NCI-H2196 treated with DMSO at 0.1 percent for 48 hours (cell line): ENCODE results near the gene RC3H2.
"Not testable (repeated sequence)": the region's sequence is repeated elsewhere in the genome, so short reads cannot be mapped to it uniquely, and the experiment has no call there.

ENCODE experiments used
- DNase-seq: peaks from one replicate; lab custom pipeline; 2025; ENCODE audit not compliant: unreplicated experiment; lab: John Stamatoyannopoulos, UW

Gene RC3H2

DNA sequence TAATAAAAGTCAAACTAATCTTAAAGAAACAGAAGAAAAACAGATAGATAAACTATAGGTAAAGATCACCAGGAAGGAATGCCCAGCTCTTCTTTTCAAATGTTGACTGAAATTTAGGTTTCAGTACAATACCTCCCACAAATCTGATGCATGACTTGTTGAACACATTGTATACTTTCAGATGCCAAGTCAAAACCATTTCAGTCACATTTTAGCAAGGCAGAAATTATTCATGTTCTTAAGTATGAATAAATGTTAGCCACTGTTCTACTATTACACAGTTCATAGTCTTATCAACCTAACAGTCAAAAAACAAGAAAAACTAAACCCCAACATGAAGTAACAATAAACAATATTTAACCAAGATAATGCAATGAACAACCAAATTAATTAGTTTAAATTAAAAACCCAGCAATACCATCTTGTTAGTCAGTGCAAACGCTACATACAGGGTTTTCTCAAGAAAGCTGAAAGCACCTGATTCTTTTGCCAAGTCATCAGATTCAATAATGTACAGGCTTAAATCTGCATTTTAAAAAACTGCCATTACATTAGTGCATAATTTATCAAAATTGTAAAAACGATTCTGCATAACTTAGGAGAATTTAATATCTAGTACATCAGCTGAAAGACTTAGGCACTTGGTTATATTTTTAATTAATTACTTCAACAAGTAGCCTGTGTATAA, 56.8 kb downstream of the RC3H2 start:
- DNase-seq: no peak

DNA sequence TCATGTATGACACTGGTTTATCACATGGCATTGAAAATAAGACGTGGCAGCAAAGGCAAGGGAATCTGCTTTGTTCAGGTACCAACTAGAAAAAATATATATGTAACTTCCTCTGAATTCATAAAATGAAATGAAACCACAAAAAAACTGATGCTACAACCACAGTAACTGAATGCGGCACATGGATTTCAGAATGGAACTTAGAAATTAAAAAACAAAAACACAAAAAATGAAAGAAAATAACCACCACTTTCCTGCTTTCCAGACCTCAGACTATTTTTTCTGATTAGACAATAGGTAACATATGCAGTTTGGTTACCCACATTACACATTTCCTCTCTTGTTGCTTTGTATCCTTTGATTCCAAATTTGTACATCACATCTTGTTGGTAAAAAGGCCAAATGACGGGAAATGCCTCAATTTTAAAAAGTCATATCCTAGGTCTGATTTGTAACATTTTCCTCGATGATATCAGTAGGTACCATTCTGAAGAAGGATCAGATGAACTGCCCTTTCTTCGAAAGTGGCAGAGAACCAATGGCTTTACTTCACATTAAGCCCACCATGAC, 58.7 kb downstream of the RC3H2 start:
- no peak for DNase-seq

DNA sequence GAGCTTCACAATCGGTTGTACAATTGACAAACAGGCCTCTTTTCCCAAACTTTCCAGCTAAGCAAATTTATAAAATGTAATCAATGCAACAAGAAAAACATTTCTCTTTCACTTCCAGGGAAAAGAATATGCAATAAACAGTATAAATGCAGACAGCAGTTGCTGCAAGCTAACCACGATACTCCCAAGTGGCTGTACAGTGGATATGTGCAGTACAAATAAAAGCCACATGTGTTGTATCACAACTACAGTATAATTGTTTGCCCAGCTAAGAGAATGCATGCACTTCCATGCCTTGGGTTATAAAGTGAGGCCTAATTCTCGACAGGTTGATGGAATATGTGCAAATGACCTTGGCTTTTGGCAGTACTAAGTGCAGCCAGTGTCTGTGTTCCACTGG, 60.0 kb downstream of the RC3H2 start:
- DNase-seq: no peak

DNA sequence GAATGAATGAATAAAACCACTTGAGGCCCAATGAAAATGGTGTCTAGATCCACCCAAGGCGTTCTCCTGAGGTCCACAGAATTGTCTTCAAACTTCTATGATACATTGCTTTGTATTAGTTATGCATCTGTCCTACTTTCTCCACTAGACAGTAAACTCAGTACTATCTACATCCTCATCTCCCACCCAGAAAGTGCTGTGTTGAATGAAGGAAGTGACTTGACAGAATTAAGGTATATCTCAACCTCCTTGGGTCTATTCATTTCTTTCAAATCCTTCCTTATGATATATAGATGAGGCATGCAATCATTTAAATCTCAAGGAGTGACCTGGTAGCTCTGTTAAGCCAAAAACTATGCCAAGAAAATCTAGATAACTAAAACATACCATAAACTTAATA, 61.0 kb downstream of the RC3H2 start:
- DNase-seq: no peak

DNA sequence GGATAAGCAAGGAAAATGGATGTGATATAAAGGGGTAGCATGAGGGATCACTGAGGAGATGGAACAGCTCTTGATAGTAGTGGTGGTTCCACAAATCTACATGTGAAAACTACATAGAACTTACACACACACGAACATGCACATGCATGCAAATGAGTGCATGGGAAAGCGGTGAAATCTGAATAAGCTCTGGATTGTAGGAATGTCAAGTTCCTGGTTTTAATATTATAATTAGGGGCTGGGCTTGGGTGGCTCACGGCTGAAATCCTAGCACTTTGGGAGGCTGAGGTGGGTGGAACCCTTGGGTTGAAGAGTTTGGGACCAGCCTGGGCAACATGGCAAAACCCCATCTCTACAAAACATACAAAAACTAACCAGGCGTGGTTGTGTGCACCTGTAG, 63.7 kb downstream of the RC3H2 start:
- no peak for DNase-seq

DNA sequence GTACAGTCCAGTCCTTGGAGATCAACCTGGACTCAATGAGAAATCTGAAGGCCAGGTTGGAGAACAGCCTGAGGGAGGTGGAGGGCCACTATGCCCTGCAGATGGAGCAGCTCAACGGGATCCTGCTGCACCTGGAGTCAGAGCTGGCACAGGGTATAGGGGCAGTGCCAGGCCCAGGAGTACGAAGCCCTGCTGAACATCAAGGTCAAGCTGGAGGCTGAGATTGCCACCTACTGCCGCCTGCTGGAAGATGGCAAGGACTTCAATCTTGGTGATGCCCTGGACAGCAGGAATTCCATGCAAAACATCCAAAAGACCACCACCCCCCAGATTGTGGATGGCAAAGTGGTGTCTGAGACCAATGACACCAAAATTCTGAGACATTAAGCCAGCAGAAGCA, 66.7 kb downstream of the RC3H2 start:
- not testable (repeated sequence) for DNase-seq

DNA sequence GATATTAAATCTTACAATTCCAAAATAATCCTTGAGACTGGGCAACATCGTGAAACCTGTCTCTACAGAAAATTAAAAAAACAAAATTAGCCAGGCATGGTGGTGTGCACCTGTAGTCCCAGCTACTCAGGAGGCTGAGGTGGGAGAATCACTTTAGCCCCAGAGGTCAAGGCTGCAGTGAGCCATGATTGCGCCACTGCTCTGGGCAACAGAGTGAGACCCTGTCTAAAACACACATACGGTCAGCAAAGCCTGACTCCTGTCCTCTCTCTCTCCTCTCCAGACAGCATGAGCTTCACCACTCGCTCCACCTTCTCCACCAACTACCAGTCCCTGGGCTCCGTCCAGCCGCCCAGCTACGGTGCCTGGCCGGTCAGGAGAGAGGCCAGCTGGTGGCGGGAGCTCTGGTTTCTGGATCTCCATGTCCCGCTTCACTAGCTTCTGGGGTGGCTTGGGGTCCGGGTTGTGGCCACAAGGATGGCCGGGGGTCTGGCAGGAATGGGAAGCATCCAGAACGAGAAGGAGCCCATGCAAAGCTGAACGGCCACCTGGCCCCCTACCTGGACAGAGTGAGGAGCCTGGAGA, 67.8 kb downstream of the RC3H2 start:
- DNase-seq: no peak

DNA sequence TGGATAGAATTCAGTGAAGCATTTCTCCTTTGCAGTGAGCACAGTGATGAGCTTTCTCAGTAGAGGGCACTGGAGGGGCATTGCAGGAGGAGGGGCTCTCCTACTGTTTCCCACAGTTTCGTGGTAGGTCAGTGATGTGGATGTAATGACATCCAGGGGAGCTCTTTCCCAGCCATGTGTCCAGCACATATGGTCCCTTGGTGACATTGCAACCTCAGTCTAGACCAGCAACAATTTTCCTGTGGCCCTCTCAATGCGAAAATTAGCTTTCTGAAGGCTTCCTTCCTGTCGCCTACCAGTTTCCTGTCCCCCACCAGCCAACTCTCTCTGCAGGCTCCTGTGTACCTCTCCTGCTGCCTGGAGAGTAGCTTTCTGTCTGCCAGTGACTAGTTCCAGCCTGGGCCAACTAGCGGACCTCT, 69.8 kb downstream of the RC3H2 start:
- no peak for DNase-seq

DNA sequence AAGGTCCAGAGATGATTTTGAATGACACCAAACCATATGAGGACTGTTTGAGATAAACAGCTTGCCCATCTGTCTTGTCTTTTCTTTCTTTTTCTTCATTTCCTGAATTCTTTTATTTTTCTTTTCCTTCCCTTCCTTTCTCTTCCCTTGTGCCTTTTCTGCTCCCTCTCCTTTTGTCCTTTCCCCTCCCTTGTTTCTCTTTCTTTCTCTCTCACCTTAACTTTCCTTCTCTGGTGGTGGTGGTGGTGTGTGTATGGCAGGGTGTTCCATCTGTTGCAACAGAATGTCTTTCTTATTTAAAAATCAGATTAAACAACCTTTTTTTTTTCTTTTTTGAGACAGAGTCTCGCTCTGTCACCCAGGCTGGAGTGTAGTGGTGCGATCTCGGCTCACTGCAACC, 73.0 kb downstream of the RC3H2 start:
- DNase-seq: no peak

DNA sequence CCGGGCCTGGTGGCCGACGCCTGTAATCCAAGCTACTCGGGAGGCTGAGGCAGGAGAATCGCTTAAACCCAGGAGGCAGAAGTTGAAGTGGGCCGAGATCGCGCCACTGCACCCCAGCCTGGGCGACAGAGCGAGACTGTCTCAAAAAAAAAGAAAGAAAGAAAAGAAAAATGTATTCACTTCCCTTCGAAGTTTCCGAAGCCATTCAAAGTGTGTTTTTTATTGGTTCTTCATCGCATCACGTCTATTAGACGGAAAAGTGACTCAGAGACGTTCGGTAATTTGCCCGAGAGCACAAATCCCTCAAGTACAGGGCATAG, 76.2 kb downstream of the RC3H2 start:
- not testable (repeated sequence) for DNase-seq

DNA sequence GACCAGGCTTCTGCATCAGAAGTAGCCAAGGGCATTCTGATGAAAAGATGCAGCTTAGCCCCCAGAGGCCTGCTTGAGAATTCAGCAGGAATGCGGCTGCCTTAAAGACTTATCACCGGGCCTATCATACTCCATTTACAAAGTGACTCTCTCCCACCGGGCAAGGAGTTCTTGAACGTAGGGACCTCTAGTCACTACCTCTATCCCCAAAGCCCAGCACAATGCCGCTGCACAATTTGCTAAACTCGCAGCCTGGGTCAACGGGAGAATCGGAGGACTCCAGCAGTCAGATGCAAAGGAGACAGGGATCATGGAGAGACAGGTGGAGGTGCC, 77.4 kb downstream of the RC3H2 start:
- no peak for DNase-seq

DNA sequence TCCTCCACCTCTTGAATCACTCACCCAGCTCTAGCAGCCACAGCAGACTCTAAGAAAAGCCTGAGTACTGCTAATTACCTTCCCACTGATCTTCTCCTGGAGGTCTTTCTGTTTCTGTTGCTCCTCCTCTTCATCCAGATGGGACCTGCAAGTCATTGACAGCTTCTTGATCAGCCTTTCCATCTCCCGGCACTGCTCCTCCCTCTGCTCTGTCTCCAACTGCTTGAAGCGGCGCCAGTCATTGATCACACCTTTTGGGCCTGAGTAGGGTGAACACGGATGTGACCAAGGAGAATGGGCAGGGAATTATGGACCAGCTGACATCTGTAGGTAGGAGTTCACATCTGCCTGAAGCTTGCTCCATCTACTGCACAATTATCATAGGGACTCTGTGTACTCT, 82.2 kb downstream of the RC3H2 start:
- DNase-seq: no peak

DNA sequence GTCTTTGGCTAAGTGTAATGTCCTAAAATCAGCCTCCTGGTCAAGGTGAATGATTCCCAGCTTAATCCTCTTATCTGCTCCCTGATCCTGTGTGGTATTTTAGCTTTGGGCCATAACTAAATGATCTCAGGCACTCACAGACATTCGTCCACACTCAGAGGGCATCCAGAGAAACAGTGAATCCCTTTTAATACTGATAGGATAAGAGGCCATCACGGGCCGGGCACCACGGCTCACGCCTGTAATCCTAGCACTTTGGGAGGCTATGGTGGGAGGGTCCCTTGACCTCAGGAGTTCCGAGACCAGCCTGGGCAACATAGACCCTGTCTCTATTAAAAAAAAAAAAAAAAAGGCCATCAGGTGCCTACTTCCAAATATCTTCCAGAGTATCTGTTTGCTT, 83.1 kb downstream of the RC3H2 start:
- DNase-seq: no peak

DNA sequence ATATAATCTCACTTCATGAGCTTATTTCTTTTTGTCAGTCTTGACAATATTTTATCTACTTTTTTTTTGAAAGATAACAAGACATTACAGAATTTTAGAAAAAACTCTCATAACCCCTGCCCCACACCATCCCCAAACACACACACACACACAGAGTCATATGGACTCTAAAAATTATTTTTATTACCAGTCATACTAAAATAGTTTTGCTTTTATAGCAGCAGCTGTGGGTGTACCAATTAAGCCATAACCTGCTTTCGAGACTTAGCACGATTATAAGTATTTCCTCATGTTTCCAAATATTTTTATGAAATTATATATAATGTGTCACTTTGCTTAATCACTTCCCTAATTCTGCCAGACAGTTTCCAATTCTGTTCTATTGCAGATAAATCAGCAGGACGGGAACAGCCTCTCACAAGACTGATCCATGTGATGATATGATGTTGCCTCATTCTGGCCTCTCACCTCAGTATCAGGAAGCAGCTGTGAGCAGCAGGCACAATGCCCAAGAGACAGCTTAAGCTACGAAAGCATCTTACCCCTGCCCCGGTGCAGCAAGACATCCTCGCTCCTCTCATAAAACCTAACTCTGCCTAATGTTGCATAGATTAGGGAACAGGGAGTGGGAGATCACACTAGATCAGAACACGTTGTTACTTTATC, 83.7 kb downstream of the RC3H2 start:
- DNase-seq: no peak

DNA sequence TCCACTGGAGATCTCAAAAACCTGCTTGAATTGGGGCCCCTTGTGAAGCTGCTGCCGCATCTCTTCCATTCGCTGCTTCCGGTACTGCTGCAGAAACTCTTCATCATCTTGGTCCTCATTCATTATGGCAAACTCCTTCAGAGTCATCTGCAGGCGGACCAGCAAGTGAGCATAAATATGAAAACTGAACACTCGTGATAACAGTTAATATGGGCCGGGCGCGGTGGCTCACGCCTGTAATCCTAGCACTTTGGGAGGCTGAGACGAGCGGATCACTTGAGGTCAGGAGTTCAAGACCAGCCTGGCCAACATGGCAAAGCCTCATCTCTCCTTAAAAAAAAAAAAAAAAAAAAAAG, 84.7 kb downstream of the RC3H2 start:
- no peak for DNase-seq

DNA sequence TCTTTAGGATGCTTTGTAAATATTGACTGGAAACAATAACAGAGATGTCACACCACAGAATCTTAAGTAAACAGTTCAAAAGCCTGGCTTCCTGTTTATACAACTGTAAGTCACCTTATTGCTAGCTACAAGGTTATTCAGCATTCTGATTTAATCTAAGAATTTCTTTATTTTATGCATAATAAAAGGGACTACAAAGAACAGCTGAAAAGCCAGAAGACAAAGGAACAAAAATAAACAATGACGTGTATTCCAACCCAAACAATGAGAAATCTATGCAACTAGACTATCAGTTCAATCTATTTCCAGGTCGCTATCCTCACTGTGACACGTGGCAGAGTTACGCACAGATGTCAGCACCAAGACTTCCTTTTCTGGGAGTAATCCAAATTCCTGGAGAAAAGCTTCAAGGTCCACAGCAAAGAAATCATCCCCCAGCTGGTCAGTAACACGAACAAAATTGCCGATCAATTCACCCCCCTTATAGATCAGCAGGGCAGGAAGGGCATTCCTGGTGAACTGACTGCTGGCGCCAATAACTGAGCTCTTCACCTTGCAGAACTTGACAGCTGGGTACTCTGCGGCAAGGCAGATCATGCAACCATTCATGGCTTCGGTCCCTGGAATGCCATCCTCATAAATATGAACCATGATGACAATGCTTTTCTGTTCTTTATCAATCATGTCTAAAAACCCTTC, 85.2 kb downstream of the RC3H2 start:
- no peak for DNase-seq

DNA sequence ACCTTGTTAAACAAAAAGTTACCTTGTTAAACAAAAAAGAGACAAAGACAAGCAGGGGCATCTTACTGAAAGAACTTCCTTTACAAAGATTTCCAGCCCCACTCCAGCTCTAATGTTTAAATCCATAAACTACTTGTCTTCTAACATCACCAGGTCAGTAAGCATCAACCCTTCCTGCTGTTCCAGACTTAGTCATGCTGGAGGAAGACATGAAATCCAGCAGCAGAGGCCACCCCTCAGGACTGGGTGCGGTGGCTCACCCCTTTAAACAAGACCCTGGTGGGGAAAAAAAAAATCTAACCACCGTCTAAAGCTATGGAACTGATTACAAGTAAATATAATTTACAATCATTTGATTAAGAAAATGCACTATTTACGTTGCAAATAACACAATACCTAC, 85.8 kb downstream of the RC3H2 start:
- no peak for DNase-seq

DNA sequence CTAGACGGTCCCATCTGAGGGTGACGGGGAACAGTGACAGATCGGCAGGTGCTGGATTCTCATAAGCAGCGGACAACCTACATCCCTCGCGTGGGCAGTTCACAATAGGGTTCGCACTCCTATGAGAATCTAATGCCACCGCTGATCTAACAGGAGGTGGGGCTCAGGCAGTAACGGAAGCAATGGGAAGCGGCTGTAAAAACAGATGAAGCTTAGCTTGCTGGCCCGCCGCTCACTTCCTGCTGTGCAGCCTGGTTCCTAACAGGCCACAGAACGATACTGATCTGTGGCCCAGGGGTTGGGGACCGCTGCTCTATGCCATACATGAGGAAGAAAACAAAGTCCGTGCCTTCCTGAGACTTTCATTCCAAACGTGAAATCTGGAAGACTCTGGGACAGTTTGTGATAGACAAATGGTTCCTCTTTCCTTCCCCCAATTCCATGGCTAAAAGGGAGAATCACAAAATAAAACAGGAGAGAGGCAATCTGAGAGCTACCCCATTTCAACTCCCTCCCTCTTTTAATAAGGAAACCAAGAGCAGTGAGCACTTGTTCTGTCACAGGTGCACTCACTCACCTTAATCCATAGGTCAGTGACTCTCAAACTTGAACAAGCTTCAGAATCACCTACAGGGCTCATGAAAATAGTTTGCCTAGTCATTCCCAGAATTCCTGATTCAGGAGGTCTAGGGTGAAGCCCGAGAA, 88.8 kb downstream of the RC3H2 start:
- DNase-seq: no peak

DNA sequence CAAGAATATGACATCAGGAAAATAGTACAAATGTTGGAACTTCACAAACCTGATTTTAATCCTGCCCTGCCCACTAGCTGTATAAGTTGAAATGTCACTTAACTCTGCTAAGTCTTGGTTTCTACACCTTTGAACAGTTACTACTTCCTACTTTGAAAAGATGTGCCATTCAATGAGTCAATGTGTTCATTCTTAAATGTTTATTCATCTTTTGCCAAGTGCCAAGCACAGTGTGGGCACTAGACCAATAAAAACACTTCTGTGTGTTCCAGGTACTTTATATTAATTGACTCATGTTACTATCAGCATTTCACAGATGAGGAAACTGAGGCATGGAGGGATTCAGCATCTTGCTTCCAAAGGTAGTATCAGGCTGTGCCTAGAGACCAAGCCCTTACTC, 89.6 kb downstream of the RC3H2 start:
- DNase-seq: no peak

DNA sequence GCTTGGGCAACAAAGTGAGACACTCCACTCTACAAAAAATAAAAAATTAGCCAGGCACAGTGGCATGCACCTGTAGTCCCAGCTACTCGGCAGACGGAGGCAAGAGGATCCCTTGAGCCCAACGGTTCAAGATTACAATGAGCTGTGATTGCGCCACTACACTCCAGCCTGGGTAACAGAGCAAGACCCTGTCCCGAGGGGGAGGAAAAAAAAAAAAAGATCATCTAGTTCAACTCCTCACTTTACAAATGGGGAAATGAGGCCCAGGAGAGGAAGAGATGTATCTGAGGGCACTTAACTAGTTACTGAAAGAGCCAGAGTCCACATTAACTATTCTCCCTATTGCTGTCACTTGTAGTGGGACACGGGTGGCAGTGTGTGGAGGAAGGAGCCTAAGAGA, 90.6 kb downstream of the RC3H2 start:
- no peak for DNase-seq

DNA sequence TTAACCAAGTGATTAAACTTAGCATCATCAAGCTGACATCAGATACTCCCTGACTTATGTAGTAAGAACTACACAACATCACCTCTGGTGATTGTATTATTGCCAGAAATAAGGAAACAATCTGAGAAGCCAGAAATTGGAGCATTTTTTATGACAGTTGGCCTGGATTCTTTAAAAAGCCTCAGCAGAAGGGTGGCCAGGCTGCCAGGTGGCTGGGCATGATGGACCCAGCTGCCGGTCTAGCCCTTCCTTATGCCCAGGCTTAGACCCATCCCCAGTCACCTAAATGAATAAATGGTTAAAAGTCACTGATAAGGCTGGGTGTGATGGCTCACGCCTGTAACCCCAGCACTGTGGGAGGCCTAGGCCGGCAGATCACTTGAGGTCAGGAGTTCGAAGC, 92.4 kb downstream of the RC3H2 start:
- DNase-seq: no peak
